Neural crest cell (in vitro differentiated cells): ENCODE measurements around the gene ZNF516. TPM values are rescaled to one million over a fixed set of nuclear protein-coding genes. Genes with fewer than 3 reads are reported as not detected.

ENCODE experiments used
- DNase-seq: peaks from one replicate; pipeline ENCODE4 v3.0.0; 2021; ENCODE audit warnings: low read depth, mixed read lengths, low spot score
- H3K27ac Mint-ChIP-seq: one replicate; pipeline ENCODE4 v1.8.0; 2021; ENCODE audit warnings: mild to moderate bottlenecking, mixed read lengths; ENCODE audit not compliant: unreplicated experiment
- H3K27me3 Mint-ChIP-seq: 2 replicates; pipeline ENCODE4 v1.8.0; 2021; ENCODE audit warnings: low read depth, mild to moderate bottlenecking, mixed read lengths
- H3K36me3 Mint-ChIP-seq: 2 replicates; pipeline ENCODE4 v1.8.0; 2021; ENCODE audit warnings: low read depth, mild to moderate bottlenecking, mixed read lengths
- H3K4me1 Mint-ChIP-seq: 2 replicates; pipeline ENCODE4 v1.8.0; 2021; ENCODE audit warnings: mixed read lengths
- H3K4me3 Mint-ChIP-seq: one replicate; pipeline ENCODE4 v1.8.0; 2021; ENCODE audit warnings: mild to moderate bottlenecking, mixed read lengths
- H3K9me3 Mint-ChIP-seq: 2 replicates; pipeline ENCODE4 v1.8.0; 2021; ENCODE audit warnings: mixed read lengths
- total RNA-seq: library from RNA; stranded (reverse); gene quantifications from 2 replicates; pipeline ENCODE4 v1.2.1, GENCODE V29; 2021
- TF ChIP-seq, protein P1 (sequence below): fragments of 200-600 bp; sonication (generic); conservative IDR thresholded peaks from 2 replicates; pipeline ENCODE4 v1.5.0; 2021; ENCODE audit warnings: antibody characterized with exemption, mild to moderate bottlenecking

The ZNF516 gene
- total RNA-seq, 1 donor from 2014 or later = 91.2 TPM

DNA sequence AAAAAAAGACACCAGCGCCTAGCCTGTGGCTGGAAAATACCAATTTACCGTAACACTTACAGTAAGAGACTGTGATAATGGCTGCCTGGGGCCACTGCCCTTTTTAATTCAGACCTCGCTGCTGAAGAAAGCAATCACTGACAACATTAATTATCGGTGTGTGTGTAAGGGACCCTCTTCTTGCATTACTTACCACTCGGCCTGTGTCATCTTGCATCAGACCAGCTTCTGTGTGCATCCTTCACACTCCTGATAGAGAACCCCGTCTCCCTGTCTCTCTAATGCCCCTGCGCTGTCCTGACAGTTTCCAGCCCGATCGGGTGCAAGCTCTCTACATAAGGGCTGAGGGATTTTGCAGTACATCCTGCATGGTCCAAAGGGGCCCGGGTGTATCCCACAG, 124.4 kb downstream of the ZNF516 start:
- Mint-ChIP-seq H3K4me1 (peaks cover 17% of the 10 kb centered on the region), H3K9me3 (no peaks in the 10 kb centered on the region), H3K4me3 (no peak overlapping the region), H3K36me3 (peaks cover 38% of the 10 kb centered on the region), H3K27ac (no peak overlapping the region), H3K27me3 (no peaks in the 10 kb centered on the region)
- TF ChIP-seq, protein P1, sequence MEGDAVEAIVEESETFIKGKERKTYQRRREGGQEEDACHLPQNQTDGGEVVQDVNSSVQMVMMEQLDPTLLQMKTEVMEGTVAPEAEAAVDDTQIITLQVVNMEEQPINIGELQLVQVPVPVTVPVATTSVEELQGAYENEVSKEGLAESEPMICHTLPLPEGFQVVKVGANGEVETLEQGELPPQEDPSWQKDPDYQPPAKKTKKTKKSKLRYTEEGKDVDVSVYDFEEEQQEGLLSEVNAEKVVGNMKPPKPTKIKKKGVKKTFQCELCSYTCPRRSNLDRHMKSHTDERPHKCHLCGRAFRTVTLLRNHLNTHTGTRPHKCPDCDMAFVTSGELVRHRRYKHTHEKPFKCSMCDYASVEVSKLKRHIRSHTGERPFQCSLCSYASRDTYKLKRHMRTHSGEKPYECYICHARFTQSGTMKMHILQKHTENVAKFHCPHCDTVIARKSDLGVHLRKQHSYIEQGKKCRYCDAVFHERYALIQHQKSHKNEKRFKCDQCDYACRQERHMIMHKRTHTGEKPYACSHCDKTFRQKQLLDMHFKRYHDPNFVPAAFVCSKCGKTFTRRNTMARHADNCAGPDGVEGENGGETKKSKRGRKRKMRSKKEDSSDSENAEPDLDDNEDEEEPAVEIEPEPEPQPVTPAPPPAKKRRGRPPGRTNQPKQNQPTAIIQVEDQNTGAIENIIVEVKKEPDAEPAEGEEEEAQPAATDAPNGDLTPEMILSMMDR = no peak
- DNase-seq = no peak

DNA sequence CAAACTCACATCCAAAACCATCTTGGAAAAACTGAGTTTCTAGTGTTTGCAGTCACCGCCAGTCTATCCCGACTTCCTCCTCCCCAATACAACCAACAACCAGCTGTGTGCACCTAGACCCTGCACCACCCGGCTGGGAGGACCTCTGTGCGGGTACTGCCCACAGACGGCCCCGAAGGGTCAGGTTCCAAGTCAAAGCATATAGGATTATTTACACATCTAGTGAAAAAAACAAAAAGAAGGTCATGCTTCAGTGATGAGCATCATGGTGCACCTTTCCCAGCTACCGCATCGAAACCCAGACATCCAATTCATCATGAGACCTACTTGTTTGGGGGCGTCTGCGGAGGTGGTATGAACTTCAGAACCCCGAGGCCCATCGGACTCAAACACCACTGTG, 124.8 kb downstream of the ZNF516 start:
- TF ChIP-seq, protein P1 = no peak
- no peak overlapping the region for H3K27ac Mint-ChIP-seq
- H3K27me3 Mint-ChIP-seq = no peaks in the 10 kb centered on the region
- no peak for DNase-seq
- H3K4me1 Mint-ChIP-seq = peaks cover 20% of the 10 kb centered on the region
- peaks cover 33% of the 10 kb centered on the region for H3K36me3 Mint-ChIP-seq
- no peaks in the 10 kb centered on the region for H3K9me3 Mint-ChIP-seq
- no peak overlapping the region for H3K4me3 Mint-ChIP-seq

DNA sequence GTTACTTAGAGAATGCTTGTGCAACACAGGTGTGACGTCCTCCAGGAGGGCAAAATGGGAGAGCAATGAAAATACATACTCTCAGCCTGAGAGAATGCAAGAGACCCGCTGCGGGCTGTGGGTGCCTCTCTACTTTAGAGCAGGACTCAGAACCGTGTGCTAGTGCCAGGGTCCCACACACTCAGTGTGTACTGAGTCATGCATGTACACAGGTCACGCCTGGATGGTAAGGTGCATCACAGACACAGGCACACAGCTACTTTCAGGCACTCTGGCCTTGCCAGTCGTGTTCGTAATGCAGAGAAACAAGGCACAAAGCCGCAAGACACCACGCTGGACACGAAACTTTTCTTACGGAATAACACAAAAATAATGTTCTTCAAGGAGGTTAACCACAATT, 125.3 kb downstream of the ZNF516 start:
- peaks cover 29% of the 10 kb centered on the region for H3K36me3 Mint-ChIP-seq
- TF ChIP-seq, protein P1 = no peak
- H3K9me3 Mint-ChIP-seq = no peaks in the 10 kb centered on the region
- peaks cover 16% of the 10 kb centered on the region for H3K4me1 Mint-ChIP-seq
- H3K27me3 Mint-ChIP-seq = no peaks in the 10 kb centered on the region
- no peak overlapping the region for H3K4me3 Mint-ChIP-seq
- no peak for DNase-seq
- H3K27ac Mint-ChIP-seq = peak overlapping the region; percentile 88

DNA sequence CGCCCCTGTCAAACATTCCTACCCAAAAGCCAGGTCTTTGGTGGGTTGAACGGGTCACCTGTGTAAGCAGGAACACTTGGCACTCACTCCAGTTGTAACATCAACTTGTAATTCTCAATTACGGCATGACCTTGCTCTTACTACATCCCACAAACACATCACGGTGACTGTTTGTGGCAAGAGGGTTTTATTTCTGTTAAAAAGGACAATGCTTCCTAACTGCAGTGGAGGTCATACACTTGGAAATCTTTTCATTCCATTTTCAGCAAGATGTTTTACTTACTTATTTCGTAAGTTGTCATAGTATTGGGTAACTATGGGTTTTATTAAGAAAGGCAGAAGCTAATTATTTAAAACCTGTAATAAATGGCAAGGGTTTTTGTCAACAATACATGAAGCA, 126.1 kb downstream of the ZNF516 start:
- DNase-seq = no peak
- H3K36me3 Mint-ChIP-seq = peaks cover 31% of the 10 kb centered on the region
- no peaks in the 10 kb centered on the region for H3K27me3 Mint-ChIP-seq
- no peak overlapping the region for H3K4me3 Mint-ChIP-seq
- TF ChIP-seq, protein P1 = no peak
- H3K4me1 Mint-ChIP-seq = peaks cover 18% of the 10 kb centered on the region
- no peaks in the 10 kb centered on the region for H3K9me3 Mint-ChIP-seq
- H3K27ac Mint-ChIP-seq = no peak overlapping the region

DNA sequence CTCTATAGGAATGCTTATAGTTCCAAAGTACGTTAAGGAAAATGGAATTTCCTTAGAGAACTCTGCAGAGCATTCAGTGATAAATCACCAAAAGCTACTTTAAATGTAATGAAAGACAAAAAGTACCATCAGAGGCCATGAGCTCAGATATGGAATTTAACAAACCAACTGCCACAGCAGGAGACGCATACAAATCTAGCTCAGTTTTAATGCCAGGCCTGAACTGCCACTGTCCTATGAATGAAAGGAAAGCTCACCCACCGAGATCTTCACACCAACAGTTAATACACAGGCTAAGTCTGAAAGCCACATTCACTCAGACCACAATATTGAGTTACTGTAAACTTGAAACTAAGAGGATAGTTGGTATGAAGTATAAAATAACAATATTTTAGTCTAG, 126.8 kb downstream of the ZNF516 start:
- no peak for DNase-seq
- TF ChIP-seq, protein P1 = no peak
- Mint-ChIP-seq H3K27me3 (no peaks in the 10 kb centered on the region), H3K4me3 (no peak overlapping the region), H3K9me3 (no peaks in the 10 kb centered on the region), H3K36me3 (peaks cover 32% of the 10 kb centered on the region), H3K27ac (no peak overlapping the region), H3K4me1 (peaks cover 15% of the 10 kb centered on the region)
